Osteocyte (in vitro differentiated cells): ENCODE measurements around the gene HSH2D. TPM values are rescaled to one million over a fixed set of nuclear protein-coding genes. Genes with fewer than 3 reads are reported as not detected.

Experiments
- DNase-seq: peaks from one replicate; pipeline ENCODE4 v3.0.0; 2021; ENCODE audit warnings: mixed read lengths; ENCODE audit not compliant: unreplicated experiment; ENCODE audit errors: extremely low spot score
- H3K27ac Mint-ChIP-seq: one replicate; pipeline ENCODE4 v1.8.0; 2021; ENCODE audit warnings: mild to moderate bottlenecking, mixed read lengths; ENCODE audit not compliant: unreplicated experiment
- H3K27me3 Mint-ChIP-seq: one replicate; pipeline ENCODE4 v1.8.0; 2021; ENCODE audit warnings: mixed read lengths; ENCODE audit not compliant: unreplicated experiment
- H3K36me3 Mint-ChIP-seq: one replicate; pipeline ENCODE4 v1.8.0; 2021; ENCODE audit warnings: mixed read lengths; ENCODE audit not compliant: unreplicated experiment
- H3K4me1 Mint-ChIP-seq: one replicate; pipeline ENCODE4 v1.8.0; 2021; ENCODE audit warnings: mixed read lengths; ENCODE audit not compliant: unreplicated experiment
- H3K4me3 Mint-ChIP-seq: one replicate; pipeline ENCODE4 v1.8.0; 2021; ENCODE audit warnings: mild to moderate bottlenecking, moderate library complexity, mixed read lengths; ENCODE audit not compliant: unreplicated experiment
- H3K9me3 Mint-ChIP-seq: one replicate; pipeline ENCODE4 v1.8.0; 2021; ENCODE audit warnings: mixed read lengths; ENCODE audit not compliant: unreplicated experiment
- CTCF ChIP-seq: fragments of 200-600 bp; sonication (generic); IDR thresholded peaks from 2 replicates; pipeline ENCODE4 v1.5.0; 2021; ENCODE audit warnings: antibody characterized with exemption, mild to moderate bottlenecking, moderate library complexity
- total RNA-seq: library from RNA; stranded (reverse); gene quantifications from 2 replicates; pipeline ENCODE4 v1.2.1, GENCODE V29; 2021

HSH2D gene
- total RNA-seq, 1 donor from 2014 or later: not detected

DNA sequence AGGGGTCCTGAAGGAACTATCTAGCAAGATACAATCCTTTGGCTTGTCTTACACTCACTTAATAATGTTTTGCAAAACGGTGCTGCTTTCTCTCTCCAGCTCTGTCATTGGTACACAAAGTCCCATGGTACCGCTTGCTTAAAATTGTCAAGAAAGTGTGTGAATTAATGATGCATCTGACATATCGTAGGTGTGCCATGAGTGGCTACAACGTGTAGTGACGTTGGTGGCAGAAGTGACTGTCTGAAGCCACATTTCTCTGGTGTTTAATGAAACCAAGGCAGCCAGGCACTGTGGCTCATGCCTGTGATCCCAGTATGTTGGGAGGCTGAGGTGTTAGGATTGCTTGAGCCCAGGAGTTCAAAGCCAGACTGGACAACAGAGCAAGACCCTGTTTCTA, 2.6 kb downstream of the HSH2D start:
- peaks cover 12% of the 10 kb centered on the region for H3K27me3 Mint-ChIP-seq

DNA sequence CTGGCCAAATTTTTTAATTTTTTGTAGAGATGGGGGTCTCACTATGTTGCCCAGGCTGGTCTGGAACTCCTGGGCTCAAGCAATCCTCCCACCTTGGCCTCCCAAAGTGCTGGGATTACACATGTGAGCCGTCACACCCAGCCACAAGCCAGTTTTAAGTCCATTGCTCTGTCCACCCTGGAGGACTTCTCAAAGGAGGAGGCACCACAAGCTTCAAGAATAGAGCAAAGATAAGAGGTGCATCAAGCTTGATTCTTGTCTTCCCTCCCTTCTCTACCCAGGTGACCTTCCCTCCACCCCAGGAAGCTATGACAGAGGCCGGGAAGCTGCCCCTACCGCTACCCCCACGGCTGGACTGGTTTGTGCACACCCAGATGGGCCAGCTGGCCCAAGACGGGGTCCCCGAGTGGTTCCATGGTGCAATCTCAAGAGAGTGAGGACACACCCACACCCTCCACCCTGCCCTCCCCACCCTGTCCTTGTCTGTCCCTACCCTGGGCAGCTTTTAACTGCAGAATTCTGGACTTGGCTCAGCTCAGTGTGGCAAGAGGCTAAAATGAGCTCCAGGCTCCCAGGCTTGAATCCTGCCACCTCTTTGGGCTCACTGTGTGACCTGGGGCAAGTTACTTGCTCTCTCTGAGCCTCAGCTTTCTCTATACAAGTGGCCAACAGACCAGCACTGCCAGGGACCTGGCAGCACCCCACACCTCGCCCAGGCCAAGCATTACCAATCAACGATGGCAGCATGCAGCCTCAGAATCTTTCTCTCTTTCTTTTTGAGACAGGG, 5.2 kb downstream of the HSH2D start:
- no peak overlapping the region for H3K4me3 Mint-ChIP-seq
- DNase-seq: no peak
- no peak overlapping the region for H3K27ac Mint-ChIP-seq
- no peaks in the 10 kb centered on the region for H3K36me3 Mint-ChIP-seq
- no peak for TF ChIP-seq CTCF
- H3K27me3 Mint-ChIP-seq: peaks cover 10% of the 10 kb centered on the region
- H3K4me1 Mint-ChIP-seq: peaks cover 3% of the 10 kb centered on the region
- H3K9me3 Mint-ChIP-seq: no peaks in the 10 kb centered on the region

More for the DNA sequence above, 2.6 kb downstream of the HSH2D start:
- Mint-ChIP-seq H3K9me3 (no peaks in the 10 kb centered on the region), H3K4me3 (no peak overlapping the region), H3K36me3 (peaks cover 2% of the 10 kb centered on the region), H3K27ac (no peak overlapping the region), H3K4me1 (peaks cover 3% of the 10 kb centered on the region)
- DNase-seq: no peak
- TF ChIP-seq CTCF: no peak

DNA sequence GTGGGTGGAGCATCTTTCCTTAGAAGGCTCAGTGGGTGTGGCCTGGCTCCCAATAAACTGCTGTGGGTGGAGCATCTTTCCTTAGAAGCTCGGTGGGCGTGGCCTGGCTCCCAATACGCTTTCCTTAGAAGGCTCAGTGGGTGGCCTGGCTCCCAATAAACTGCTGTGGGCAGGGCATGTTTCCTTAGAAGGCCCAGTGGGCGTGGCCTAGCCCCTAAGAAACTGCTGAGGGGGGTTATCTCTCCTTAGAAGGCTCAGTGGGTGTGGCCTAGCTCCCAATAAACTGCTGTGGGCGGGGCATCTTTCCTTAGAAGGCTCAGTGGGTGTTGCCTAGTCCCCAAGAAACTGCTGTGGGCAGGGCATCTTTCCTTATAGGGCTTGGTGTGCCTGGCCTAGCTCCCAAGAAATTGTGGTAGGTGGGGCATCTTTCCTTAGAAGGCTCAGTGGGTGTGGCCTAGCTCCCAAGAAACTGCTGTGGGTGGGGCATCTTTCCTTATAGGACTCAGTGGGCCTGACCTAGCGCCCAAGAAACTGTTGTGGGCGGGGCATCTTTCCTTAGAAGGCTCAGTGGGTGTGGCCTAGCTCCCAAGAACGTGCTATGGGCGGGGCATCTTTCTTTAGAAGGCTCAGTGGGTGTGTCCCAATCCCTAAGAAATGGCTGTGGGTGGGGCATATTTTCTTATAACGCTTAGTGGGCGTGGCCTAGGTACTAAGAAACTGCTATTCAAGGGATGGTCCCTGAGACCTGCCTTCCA, 10.3 kb downstream of the HSH2D start:
- Mint-ChIP-seq H3K4me1 (peaks cover 3% of the 10 kb centered on the region), H3K9me3 (no peaks in the 10 kb centered on the region), H3K27ac (no peak overlapping the region), H3K4me3 (no peak overlapping the region), H3K27me3 (peaks cover 11% of the 10 kb centered on the region), H3K36me3 (no peaks in the 10 kb centered on the region)
- no peak for DNase-seq
- no peak for TF ChIP-seq CTCF

DNA sequence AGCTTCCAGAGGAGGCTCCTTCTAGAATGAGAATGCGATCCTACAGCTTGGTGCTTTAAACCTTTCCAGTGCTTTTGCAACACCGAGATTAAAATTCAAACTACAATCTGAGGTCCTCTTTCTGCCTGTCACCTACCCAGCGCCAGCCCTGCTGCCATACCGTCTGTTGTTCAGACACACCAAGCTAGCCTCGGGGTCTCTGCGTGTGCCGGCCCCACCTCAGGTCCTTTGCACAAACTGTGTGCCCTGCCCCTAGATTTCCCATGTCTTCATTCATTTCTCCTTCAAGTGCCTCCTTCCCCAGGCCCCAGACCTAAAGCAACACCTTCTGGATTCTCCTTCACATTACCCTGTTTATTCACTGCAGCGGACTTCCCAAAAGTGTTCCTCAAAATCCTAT, 11.1 kb downstream of the HSH2D start:
- H3K4me1 Mint-ChIP-seq: peaks cover 2% of the 10 kb centered on the region
- peaks cover 11% of the 10 kb centered on the region for H3K27me3 Mint-ChIP-seq
- H3K27ac Mint-ChIP-seq: no peak overlapping the region
- DNase-seq: no peak
- no peaks in the 10 kb centered on the region for H3K36me3 Mint-ChIP-seq
- H3K9me3 Mint-ChIP-seq: no peaks in the 10 kb centered on the region
- no peak overlapping the region for H3K4me3 Mint-ChIP-seq
- no peak for TF ChIP-seq CTCF

- no peak for TF ChIP-seq CTCF
- Mint-ChIP-seq H3K36me3 (no peaks in the 10 kb centered on the region), H3K27me3 (peaks cover 11% of the 10 kb centered on the region), H3K4me3 (no peak overlapping the region), H3K4me1 (peaks cover 2% of the 10 kb centered on the region), H3K9me3 (no peaks in the 10 kb centered on the region), H3K27ac (no peak overlapping the region)
- DNase-seq: no peak
Observed at GRCh38 chr19:16155128-16155527, 11.6 kb downstream of the HSH2D start.
